GM19238 (cell line): Measurements from ENCODE around the gene MPPED2.
"Not testable (repeated sequence)": the region's sequence is repeated elsewhere in the genome, so short reads cannot be mapped to it uniquely, and the experiment has no call there.

Experiments
- DNase-seq: peaks from one replicate; pipeline ENCODE4 v3.0.0; 2011; ENCODE audit warnings: low spot score; ENCODE audit not compliant: insufficient read length

Gene MPPED2

GRCh38 chr11:30579415-30580175 is 6.6 kb downstream of the MPPED2 start:
- DNase-seq: no peak

GRCh38 chr11:30578406-30578805 is 7.7 kb downstream of the MPPED2 start:
- no peak for DNase-seq

GRCh38 chr11:30573951-30574350 is 12.2 kb downstream of the MPPED2 start:
- no peak for DNase-seq

GRCh38 chr11:30568931-30569330 is 17.2 kb downstream of the MPPED2 start:
- no peak for DNase-seq

GRCh38 chr11:30567644-30568043 is 18.5 kb downstream of the MPPED2 start:
- no peak for DNase-seq

GRCh38 chr11:30567120-30567519 is 19.0 kb downstream of the MPPED2 start:
- DNase-seq: no peak

- no peak for DNase-seq
These were observed 19.7 kb downstream of the MPPED2 start for GRCh38 chr11:30566482-30566881.

- no peak for DNase-seq
These were observed 21.1 kb downstream of the MPPED2 start for GRCh38 chr11:30565027-30565426.

- no peak for DNase-seq
These were observed 24.3 kb downstream of the MPPED2 start for GRCh38 chr11:30561691-30562415.

GRCh38 chr11:30560206-30561106 is 25.7 kb downstream of the MPPED2 start:
- no peak for DNase-seq

GRCh38 chr11:30559004-30559403 is 27.1 kb downstream of the MPPED2 start:
- no peak for DNase-seq

GRCh38 chr11:30554587-30554986 is 31.6 kb downstream of the MPPED2 start:
- not testable (repeated sequence) for DNase-seq

- DNase-seq: no peak
These were observed 32.5 kb downstream of the MPPED2 start for GRCh38 chr11:30553521-30554110.

GRCh38 chr11:30552839-30553238 is 33.3 kb downstream of the MPPED2 start:
- no peak for DNase-seq

- no peak for DNase-seq
These were observed 36.1 kb downstream of the MPPED2 start for GRCh38 chr11:30550022-30550542.

GRCh38 chr11:30549565-30549964 is 36.6 kb downstream of the MPPED2 start:
- no peak for DNase-seq

GRCh38 chr11:30546334-30546733 is 39.8 kb downstream of the MPPED2 start:
- DNase-seq: no peak

GRCh38 chr11:30545507-30545906 is 40.6 kb downstream of the MPPED2 start:
- no peak for DNase-seq

- DNase-seq: no peak
These were observed 43.1 kb downstream of the MPPED2 start for GRCh38 chr11:30543066-30543465.

GRCh38 chr11:30540781-30541180 is 45.4 kb downstream of the MPPED2 start:
- no peak for DNase-seq

- no peak for DNase-seq
These were observed 47.9 kb downstream of the MPPED2 start for GRCh38 chr11:30538251-30538650.
